GM21576 (cell line): ENCODE results near the gene PDE4D.

ENCODE experiments used
- ATAC-seq: cut with Tn5 transposase; IDR thresholded peaks from one replicate; pipeline ENCODE4 v1.9.1; 2021; ENCODE audit warnings: mild to moderate bottlenecking, moderate library complexity; ENCODE audit not compliant: unreplicated experiment

Gene PDE4D

GRCh38 chr5:58930520-58930919, 963.0 kb downstream of the PDE4D start:
- no peak for ATAC-seq

GRCh38 chr5:58929726-58930125, 963.8 kb downstream of the PDE4D start:
- ATAC-seq: no peak

- ATAC-seq: no peak
Measured at GRCh38 chr5:58927938-58928337, 965.6 kb downstream of the PDE4D start.

GRCh38 chr5:58927181-58927580, 966.3 kb downstream of the PDE4D start:
- no peak for ATAC-seq

GRCh38 chr5:58926541-58926935, 967.0 kb downstream of the PDE4D start:
- ATAC-seq: no peak

GRCh38 chr5:58925627-58926540, 967.6 kb downstream of the PDE4D start:
- no peak for ATAC-seq

- ATAC-seq: no peak
Measured at GRCh38 chr5:58924306-58924705, 969.2 kb downstream of the PDE4D start.

- no peak for ATAC-seq
Measured at GRCh38 chr5:58923355-58923754, 970.2 kb downstream of the PDE4D start.

GRCh38 chr5:58922461-58923171, 970.9 kb downstream of the PDE4D start:
- no peak for ATAC-seq

GRCh38 chr5:58921159-58921558, 972.4 kb downstream of the PDE4D start:
- no peak for ATAC-seq

- ATAC-seq: no peak
Measured at GRCh38 chr5:58919833-58920232, 973.7 kb downstream of the PDE4D start.
